Measurements from ENCODE around the gene TSHZ2. TPM values are rescaled to one million over a fixed set of nuclear protein-coding genes. Genes with fewer than 3 reads are reported as not detected.

TSHZ2 gene
- total and polyA plus RNA-seq, 7 donors: 1.2 to 32.7 (median 14.0) TPM

DNA sequence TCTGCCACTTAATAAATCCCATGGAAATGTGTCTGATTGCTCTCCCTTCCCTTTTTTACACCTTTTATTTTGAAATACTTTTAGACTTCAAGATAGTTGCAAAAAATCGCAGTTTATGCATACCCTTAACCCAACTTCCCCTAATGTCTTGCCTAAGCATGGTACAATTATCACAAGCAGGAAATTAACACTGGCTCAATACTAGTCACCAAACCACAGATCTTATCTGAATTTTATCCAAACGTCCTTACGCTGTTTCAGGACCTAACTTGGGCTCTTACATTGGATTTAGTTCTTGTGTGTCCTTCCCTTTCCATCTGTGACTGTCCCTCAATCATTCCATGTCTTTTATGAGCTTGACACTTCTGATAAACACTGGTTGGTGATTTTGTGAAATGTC lies 475.2 kb downstream of the TSHZ2 start:
- Histone ChIP-seq H3K36me3 (no peaks in the 10 kb centered on the region), H3K4me1 (peaks cover 0 to 4% (median 0%) of the 10 kb centered on the region in 4 donors), H3K27ac (no peak overlapping the region), H3K9me3 (peaks cover 0 to 6% (median 3%) of the 10 kb centered on the region in 4 donors), H3K4me3 (no peak overlapping the region), H3K27me3 (no peaks in the 10 kb centered on the region)
- 53 to 80% methylated on average over 3 of the region's 3 CpGs for WGBS, 2 donors
- intact Hi-C loops (cut with DNase I): no loop called here
- DNase-seq: no peak
- TF ChIP-seq POLR2AphosphoS5 (IDR thresholded peaks at IDR 0.05): no peak
- no peak for TF ChIP-seq POLR2A (IDR thresholded peaks at IDR 0.05)
- TF ChIP-seq EP300 (IDR thresholded peaks at IDR 0.05): no peak
- TF ChIP-seq CTCF (IDR thresholded peaks at IDR 0.05): no peak

DNA sequence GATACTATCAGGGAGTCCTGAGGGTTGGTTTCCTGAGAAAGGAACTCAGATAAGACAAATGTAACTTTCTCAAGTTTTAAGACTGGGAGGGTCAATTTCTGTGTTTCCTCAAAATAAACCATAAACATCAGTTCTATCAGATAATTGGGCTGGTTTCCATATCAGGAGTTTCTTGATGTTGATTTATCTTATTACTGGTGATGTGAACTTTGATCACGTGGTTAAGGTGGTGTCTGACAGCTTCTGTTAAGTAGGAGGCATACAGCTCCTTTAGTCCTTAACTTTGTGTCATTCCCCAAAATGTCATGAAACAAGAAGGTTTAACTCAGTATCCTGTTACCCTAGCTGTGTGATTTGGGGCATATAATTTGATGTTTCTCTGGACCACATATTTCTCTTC lies 476.3 kb downstream of the TSHZ2 start:
- Histone ChIP-seq H3K9me3 (peaks cover 0 to 6% (median 3%) of the 10 kb centered on the region in 4 donors), H3K36me3 (no peaks in the 10 kb centered on the region), H3K27me3 (no peaks in the 10 kb centered on the region), H3K4me3 (no peak overlapping the region), H3K27ac (no peak overlapping the region), H3K4me1 (peaks cover 0 to 4% (median 0%) of the 10 kb centered on the region in 4 donors)
- TF ChIP-seq POLR2AphosphoS5 (IDR thresholded peaks at IDR 0.05) (no peak), CTCF (IDR thresholded peaks at IDR 0.05) (no peak), POLR2A (IDR thresholded peaks at IDR 0.05) (no peak), EP300 (IDR thresholded peaks at IDR 0.05) (no peak)
- WGBS, 2 donors: 59 to 75% methylated on average over 1 of the region's 1 CpG
- no peak for DNase-seq
- intact Hi-C loops (cut with DNase I): no loop called here

DNA sequence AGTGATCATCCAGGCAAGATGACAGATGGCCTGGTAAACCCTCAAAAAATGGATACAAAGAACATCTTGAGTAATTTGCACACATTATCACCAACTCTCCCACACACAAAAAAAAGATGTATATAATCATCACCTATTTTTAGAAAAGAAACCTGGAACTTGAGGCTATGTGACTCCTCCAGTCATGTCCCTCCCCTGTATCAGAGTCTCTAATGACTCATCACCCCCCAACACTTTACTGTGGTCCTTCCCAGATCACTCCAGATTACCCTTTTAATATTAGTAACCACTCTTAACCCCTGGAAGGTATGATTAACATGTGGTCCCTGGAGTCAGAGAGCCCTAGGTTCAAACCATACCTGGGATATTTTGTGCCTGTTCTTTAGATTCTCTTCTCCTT lies 476.7 kb downstream of the TSHZ2 start:
- intact Hi-C loops (cut with DNase I): no loop called here
- H3K4me3 ChIP-seq: no peak overlapping the region
- peaks cover 0 to 6% (median 3%) of the 10 kb centered on the region in 4 donors for H3K9me3 ChIP-seq
- H3K27me3 ChIP-seq: no peaks in the 10 kb centered on the region
- TF ChIP-seq POLR2A (IDR thresholded peaks at IDR 0.05): no peak
- TF ChIP-seq CTCF (IDR thresholded peaks at IDR 0.05): no peak
- TF ChIP-seq POLR2AphosphoS5 (IDR thresholded peaks at IDR 0.05): no peak
- no peaks in the 10 kb centered on the region for H3K36me3 ChIP-seq
- peaks cover 0 to 4% (median 0%) of the 10 kb centered on the region in 4 donors for H3K4me1 ChIP-seq
- DNase-seq: no peak
- H3K27ac ChIP-seq: no peak overlapping the region

GRCh38 chr20:53453076-53453475 lies 480.9 kb downstream of the TSHZ2 start:
- Histone ChIP-seq H3K9me3 (peaks cover 0 to 10% (median 4%) of the 10 kb centered on the region in 4 donors), H3K4me3 (no peak overlapping the region), H3K27ac (no peak overlapping the region), H3K36me3 (no peaks in the 10 kb centered on the region), H3K27me3 (no peaks in the 10 kb centered on the region), H3K4me1 (no peaks in the 10 kb centered on the region)
- WGBS, 2 donors: 90 to 92% methylated on average over 4 of the region's 4 CpGs
- TF ChIP-seq CTCF (IDR thresholded peaks at IDR 0.05): no peak
- TF ChIP-seq POLR2A (IDR thresholded peaks at IDR 0.05): no peak
- no peak for TF ChIP-seq POLR2AphosphoS5 (IDR thresholded peaks at IDR 0.05)
- no peak for TF ChIP-seq EP300 (IDR thresholded peaks at IDR 0.05)
- intact Hi-C loops (cut with DNase I): no loop called here
- DNase-seq: no peak

DNA sequence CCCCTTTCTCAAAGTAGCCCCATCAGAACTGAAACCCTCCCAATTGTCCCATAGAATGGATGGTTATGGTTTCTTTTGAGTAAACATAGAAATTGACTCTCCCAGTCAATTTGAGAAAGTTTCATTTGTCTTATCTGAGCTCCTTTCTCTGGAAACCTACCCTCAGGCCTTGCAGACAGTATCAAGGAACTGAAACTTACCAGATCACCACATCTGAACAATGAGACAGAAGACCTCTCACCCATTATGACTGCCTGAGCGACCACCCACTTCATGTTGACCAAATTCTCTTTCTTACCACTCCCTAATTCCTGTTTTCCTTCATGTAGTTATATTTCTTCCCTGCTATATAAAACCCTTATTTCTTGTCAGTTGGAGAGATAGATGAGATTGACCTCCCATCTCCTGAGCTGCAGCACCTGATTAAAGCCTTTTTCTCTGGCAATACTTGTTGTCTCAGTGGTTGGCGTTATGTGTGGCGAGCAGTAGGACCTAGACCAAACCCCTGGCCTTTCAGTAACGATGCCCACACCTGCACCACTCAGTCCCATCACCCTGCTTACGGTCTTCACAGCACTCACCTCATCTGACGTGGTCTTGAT lies 482.6 kb downstream of the TSHZ2 start:
- Histone ChIP-seq H3K9me3 (peaks cover 0 to 10% (median 2%) of the 10 kb centered on the region in 4 donors), H3K4me1 (no peaks in the 10 kb centered on the region), H3K27ac (no peak overlapping the region), H3K27me3 (no peaks in the 10 kb centered on the region), H3K4me3 (no peak overlapping the region), H3K36me3 (no peaks in the 10 kb centered on the region)
- intact Hi-C loops (cut with DNase I): no loop called here
- TF ChIP-seq EP300 (IDR thresholded peaks at IDR 0.05): no peak
- no peak for DNase-seq
- 86 to 89% methylated on average over 6 of the region's 6 CpGs for WGBS, 2 donors
